ENCODE measurements around the gene KCNK15. TPM values are rescaled to one million over a fixed set of nuclear protein-coding genes. Genes with fewer than 3 reads are reported as not detected.

The KCNK15 gene
- total RNA-seq, 1 donor from 2014 or later, result 0.21 TPM

DNA sequence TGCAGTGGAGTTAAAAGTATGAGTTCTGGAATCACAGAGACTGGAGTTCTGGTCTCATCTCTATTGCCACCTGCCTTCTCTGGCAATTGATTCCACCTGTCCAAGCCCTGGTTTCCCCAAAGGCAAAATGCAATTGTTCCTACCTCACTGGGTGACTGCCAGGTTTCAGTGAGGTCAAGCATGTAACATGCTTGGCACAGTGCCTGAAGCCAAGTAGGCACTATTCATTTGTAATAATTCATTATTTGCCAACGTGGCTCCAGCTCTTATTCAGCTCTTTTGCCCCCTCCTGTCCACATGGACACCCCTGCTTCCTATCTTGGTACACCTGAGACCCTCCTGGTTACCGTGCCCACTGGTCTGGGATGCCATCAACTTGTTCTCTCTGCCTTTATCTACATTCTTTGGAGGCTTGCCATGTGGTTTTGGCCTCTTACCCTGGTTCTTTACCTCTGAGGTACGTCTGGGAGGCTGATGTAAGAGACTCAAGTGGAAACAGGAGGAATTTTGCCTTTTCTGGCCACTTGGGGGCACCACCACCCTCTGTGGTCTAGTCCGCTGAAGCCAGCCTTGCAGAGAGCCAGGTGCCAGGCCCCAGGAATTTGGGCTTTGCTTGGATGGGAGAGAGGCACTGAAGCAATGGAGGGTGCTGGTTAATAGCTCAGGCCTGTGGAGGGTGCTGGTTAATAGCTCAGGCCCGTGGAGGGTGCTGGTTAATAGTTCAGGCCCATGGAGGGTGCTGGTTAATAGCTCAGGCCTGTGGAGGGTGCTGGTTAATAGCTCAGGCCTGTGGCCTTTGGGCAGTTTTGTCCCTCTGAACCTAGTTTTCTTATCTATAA is 1.7 kb downstream of the KCNK15 start:
- Mint-ChIP-seq H3K4me1 (peaks cover 12% of the 10 kb centered on the region), H3K27me3 (ENCODE audit: insufficient read depth, low read depth) (peaks cover 24% of the 10 kb centered on the region), H3K27ac (no peak overlapping the region), H3K4me3 (peak overlapping the region; percentile 20), H3K9me3 (no peaks in the 10 kb centered on the region), H3K36me3 (no peaks in the 10 kb centered on the region)
- no peaks in the 10 kb centered on the region for H3K36me3 ChIP-seq
- H3K4me3 ChIP-seq, result no peak overlapping the region
- peaks cover 31% of the 10 kb centered on the region for H3F3A ChIP-seq (ENCODE audit: low read depth)
- peak; percentile 88 for DNase-seq (ENCODE audit: low spot score)
- peaks cover 5% of the 10 kb centered on the region for H3K4me1 ChIP-seq
- no peak overlapping the region for H3K9ac ChIP-seq
- H4K20me1 ChIP-seq (ENCODE audit: low read depth), result no peaks in the 10 kb centered on the region
- H3K9me3 ChIP-seq (ENCODE audit: low read depth), result no peaks in the 10 kb centered on the region
- TF ChIP-seq EZH2phosphoT487 (IDR thresholded peaks at IDR 0.05) (no peak), CTCF (IDR thresholded peaks at IDR 0.05) (peak; percentile 84)
- no peak overlapping the region for H3K27ac ChIP-seq
- H3K4me2 ChIP-seq, result no peak overlapping the region
- H2AFZ ChIP-seq (replicated peaks), result no peak overlapping the region
- no peaks in the 10 kb centered on the region for H3K79me2 ChIP-seq (ENCODE audit: low read depth)
- peaks cover 74% of the 10 kb centered on the region for H3K27me3 ChIP-seq

- Histone ChIP-seq H3F3A (ENCODE audit: low read depth) (peaks cover 31% of the 10 kb centered on the region), H3K4me2 (no peak overlapping the region), H3K27ac (no peak overlapping the region), H2AFZ (replicated peaks) (no peak overlapping the region), H3K79me2 (ENCODE audit: low read depth) (no peaks in the 10 kb centered on the region), H3K27me3 (peaks cover 68% of the 10 kb centered on the region), H4K20me1 (ENCODE audit: low read depth) (no peaks in the 10 kb centered on the region), H3K4me1 (peaks cover 5% of the 10 kb centered on the region), H3K9ac (no peak overlapping the region), H3K36me3 (no peaks in the 10 kb centered on the region), H3K9me3 (ENCODE audit: low read depth) (no peaks in the 10 kb centered on the region), H3K4me3 (no peak overlapping the region)
- H3K4me3 Mint-ChIP-seq, result no peak overlapping the region
- DNase-seq (ENCODE audit: low spot score), result no peak
- no peak overlapping the region for H3K27ac Mint-ChIP-seq
- H3K36me3 Mint-ChIP-seq, result no peaks in the 10 kb centered on the region
- peaks cover 12% of the 10 kb centered on the region for H3K4me1 Mint-ChIP-seq
- H3K9me3 Mint-ChIP-seq, result no peaks in the 10 kb centered on the region
- no peak for TF ChIP-seq EZH2phosphoT487 (IDR thresholded peaks at IDR 0.05)
- no peak for TF ChIP-seq CTCF (IDR thresholded peaks at IDR 0.05)
- no peak for TF ChIP-seq EZH2 (IDR thresholded peaks at IDR 0.05)
- H3K27me3 Mint-ChIP-seq (ENCODE audit: insufficient read depth, low read depth), result peaks cover 26% of the 10 kb centered on the region
Observed at GRCh38 chr20:44748005-44748370, 2.3 kb downstream of the KCNK15 start.

DNA sequence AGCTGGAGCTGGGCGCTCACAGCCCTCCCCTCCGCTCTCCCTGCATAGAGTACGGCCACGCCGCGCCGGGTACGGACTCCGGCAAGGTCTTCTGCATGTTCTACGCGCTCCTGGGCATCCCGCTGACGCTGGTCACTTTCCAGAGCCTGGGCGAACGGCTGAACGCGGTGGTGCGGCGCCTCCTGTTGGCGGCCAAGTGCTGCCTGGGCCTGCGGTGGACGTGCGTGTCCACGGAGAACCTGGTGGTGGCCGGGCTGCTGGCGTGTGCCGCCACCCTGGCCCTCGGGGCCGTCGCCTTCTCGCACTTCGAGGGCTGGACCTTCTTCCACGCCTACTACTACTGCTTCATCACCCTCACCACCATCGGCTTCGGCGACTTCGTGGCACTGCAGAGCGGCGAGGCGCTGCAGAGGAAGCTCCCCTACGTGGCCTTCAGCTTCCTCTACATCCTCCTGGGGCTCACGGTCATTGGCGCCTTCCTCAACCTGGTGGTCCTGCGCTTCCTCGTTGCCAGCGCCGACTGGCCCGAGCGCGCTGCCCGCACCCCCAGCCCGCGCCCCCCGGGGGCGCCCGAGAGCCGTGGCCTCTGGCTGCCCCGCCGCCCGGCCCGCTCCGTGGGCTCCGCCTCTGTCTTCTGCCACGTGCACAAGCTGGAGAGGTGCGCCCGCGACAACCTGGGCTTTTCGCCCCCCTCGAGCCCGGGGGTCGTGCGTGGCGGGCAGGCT is 4.6 kb downstream of the KCNK15 start:
- peaks cover 20% of the 10 kb centered on the region for H3K27me3 Mint-ChIP-seq (ENCODE audit: insufficient read depth, low read depth)
- H3K36me3 ChIP-seq, result no peaks in the 10 kb centered on the region
- peaks cover 9% of the 10 kb centered on the region for H3K4me1 Mint-ChIP-seq
- no peaks in the 10 kb centered on the region for H3K9me3 Mint-ChIP-seq
- peaks cover 46% of the 10 kb centered on the region for H3K27me3 ChIP-seq
- peak; percentile 35 for DNase-seq (ENCODE audit: low spot score)
- no peaks in the 10 kb centered on the region for H3K36me3 Mint-ChIP-seq
- H3K79me2 ChIP-seq (ENCODE audit: low read depth), result no peaks in the 10 kb centered on the region
- H3F3A ChIP-seq (ENCODE audit: low read depth), result peaks cover 22% of the 10 kb centered on the region
- no peak overlapping the region for H3K27ac Mint-ChIP-seq
- no peak overlapping the region for H3K4me2 ChIP-seq
- no peak overlapping the region for H3K4me3 ChIP-seq
- no peak overlapping the region for H3K9ac ChIP-seq
- no peak overlapping the region for H3K4me3 Mint-ChIP-seq
- no peaks in the 10 kb centered on the region for H3K9me3 ChIP-seq (ENCODE audit: low read depth)
- H4K20me1 ChIP-seq (ENCODE audit: low read depth), result no peaks in the 10 kb centered on the region
- H2AFZ ChIP-seq (replicated peaks), result no peak overlapping the region
- no peak overlapping the region for H3K27ac ChIP-seq
- H3K4me1 ChIP-seq, result peaks cover 5% of the 10 kb centered on the region
- no peak for TF ChIP-seq EZH2 (IDR thresholded peaks at IDR 0.05)
- TF ChIP-seq CTCF (IDR thresholded peaks at IDR 0.05), result peak; percentile 47
- TF ChIP-seq EZH2phosphoT487 (IDR thresholded peaks at IDR 0.05), result no peak

Measured in neural progenitor cell (in vitro differentiated cells).